Prostate gland (tissue), 2 donors: ENCODE measurements around the gene RPUSD3. TPM values are rescaled to one million over a fixed set of nuclear protein-coding genes. Genes with fewer than 3 reads are reported as not detected.
"Not testable (repeated sequence)": the region's sequence is repeated elsewhere in the genome, so short reads cannot be mapped to it uniquely, and the experiment has no call there.

Experiments
- DNase-seq: peaks from one replicate; pipeline ENCODE4 v3.0.0-alpha.2; 2019; ENCODE audit warnings: low spot score
- H3K27ac ChIP-seq, 2 donors: fragments of 200-600 bp; sonication (generic); 2 replicates each; pipeline ENCODE4 v1.5.1; 2017 to 2019
- H3K27me3 ChIP-seq: fragments of 200-600 bp; sonication (generic); replicated peaks from 2 replicates; pipeline ENCODE4 v1.5.1; 2019; ENCODE audit not compliant: insufficient read depth
- H3K36me3 ChIP-seq, 2 donors: fragments of 200-600 bp; sonication (generic); 1 replicate in 1 of 2; 2 replicates in 1 of 2; pipeline versions ENCODE4 v1.5.1 to v1.8.1; 2017 to 2019
- H3K4me1 ChIP-seq: fragments of 200-600 bp; sonication (generic); replicated peaks from 2 replicates; pipeline ENCODE4 v1.5.1; 2019
- H3K4me3 ChIP-seq, 2 donors: fragments of 200-600 bp; sonication (generic); 2 replicates each; pipeline ENCODE4 v1.5.1; 2017 to 2019
- H3K9me3 ChIP-seq: fragments of 200-600 bp; sonication (generic); 2 replicates; pipeline ENCODE4 v1.5.1; 2017
- CTCF ChIP-seq, 4 experiments: fragments of 200-600 bp in 2 of 4; fragments of 450-650 bp in 2 of 4; sonication (generic) in 2 of 4; IDR thresholded peaks; 1 replicate in 3 of 4; 2 replicates in 1 of 4; pipeline ENCODE4 v1.5.1; 2016 to 2019; ENCODE audit warnings: antibody characterized with exemption in 4 of 4, mild to moderate bottlenecking in 2 of 4, moderate library complexity in 2 of 4
- POLR2A ChIP-seq: fragments of 450-650 bp; IDR thresholded peaks from one replicate; pipeline ENCODE4 v1.6.1; 2016; ENCODE audit warnings: antibody characterized with exemption, mild to moderate bottlenecking
- POLR2AphosphoS5 ChIP-seq: sonication (generic); formaldehyde crosslinking; IDR thresholded peaks from one replicate; pipeline ENCODE4 v1.6.1; 2017; ENCODE audit warnings: antibody characterized with exemption
- WGBS: methylation state at CpG from one replicate; pipeline ENCODE4 v1.1.5; 2018; 5-methylcytosine and 5-hydroxymethylcytosine counted together
- intact Hi-C: fragments of 100-400 bp; cut with DNase I; formaldehyde crosslinking; loops from one replicate; pipeline ENCODE4 v1.14.2; 2022
- total RNA-seq, 2 donors: library from RNA; depleted of rRNA; stranded (reverse); fragments of >200 nt; gene quantifications; one replicate each; pipeline ENCODE4 v1.1.0, GENCODE V29; 2016

Gene RPUSD3
- total RNA-seq, 2 donors from 2014 or later = 40.9 to 44.6 TPM

DNA sequence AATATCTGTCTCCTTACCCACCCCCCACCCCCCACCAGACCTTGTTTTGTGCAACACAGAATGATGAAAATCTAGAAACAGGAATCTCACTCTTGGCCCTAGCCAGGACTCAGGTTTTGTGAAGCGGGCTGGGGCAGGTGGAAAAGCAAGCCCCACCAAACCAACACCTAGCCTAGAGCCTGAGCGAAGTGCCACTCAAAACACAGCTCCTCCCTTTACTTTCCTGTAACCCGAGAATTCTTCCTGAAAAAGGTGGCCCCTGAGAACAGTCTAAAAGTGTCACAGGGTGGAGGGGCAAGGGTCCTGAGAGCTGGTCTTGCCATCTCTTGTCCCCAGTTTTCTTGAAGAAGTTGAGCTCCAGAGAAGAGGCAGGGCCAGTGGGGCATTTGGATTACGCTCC, 17.4 kb upstream of the RPUSD3 start:
- Histone ChIP-seq H3K4me3 (no peak overlapping the region), H3K27me3 (no peaks in the 10 kb centered on the region), H3K9me3 (no peaks in the 10 kb centered on the region), H3K27ac (no peak overlapping the region), H3K36me3 (no peaks in the 10 kb centered on the region), H3K4me1 (no peaks in the 10 kb centered on the region)
- 91% methylated on average over 4 of the region's 4 CpGs for WGBS
- no peak for TF ChIP-seq POLR2A
- no peak for TF ChIP-seq CTCF (IDR thresholded peaks at IDR 0.05)
- TF ChIP-seq POLR2AphosphoS5 = no peak
- intact Hi-C loops = no loop called here
- no peak for DNase-seq

DNA sequence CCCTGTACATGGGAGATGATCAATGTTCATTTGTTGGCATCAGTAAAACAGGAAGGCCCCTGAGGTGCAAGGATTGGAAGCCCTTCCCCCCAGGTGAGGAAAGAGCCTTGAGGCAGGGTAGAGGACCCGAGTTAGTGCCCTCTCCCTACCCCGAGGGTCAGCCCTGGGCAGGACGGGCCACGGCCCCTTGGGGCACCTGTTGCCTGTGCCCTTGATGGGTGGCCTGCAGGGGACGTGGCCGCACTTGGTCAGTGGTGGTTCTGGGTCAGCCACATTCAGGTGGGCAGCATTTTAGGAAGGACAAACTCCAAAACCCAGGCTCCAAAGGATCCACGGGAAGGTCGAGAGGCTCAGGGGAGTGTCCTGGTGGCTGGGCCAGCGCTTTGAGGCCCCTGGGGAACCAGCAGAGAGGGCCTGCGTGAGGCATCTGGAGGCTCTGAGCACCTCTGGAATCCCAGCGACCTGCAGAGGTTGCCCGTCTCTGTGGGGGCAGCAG, 15.8 kb upstream of the RPUSD3 start:
- TF ChIP-seq POLR2AphosphoS5 (no peak), POLR2A (no peak), CTCF (IDR thresholded peaks at IDR 0.05) (no peak)
- no peak overlapping the region for H3K4me3 ChIP-seq
- 84% methylated on average over 12 of the region's 12 CpGs for WGBS
- DNase-seq = no peak
- no peaks in the 10 kb centered on the region for H3K27me3 ChIP-seq
- H3K27ac ChIP-seq = no peak overlapping the region
- H3K4me1 ChIP-seq = no peaks in the 10 kb centered on the region
- no peaks in the 10 kb centered on the region for H3K36me3 ChIP-seq
- intact Hi-C loops = no loop called here
- H3K9me3 ChIP-seq = no peaks in the 10 kb centered on the region

DNA sequence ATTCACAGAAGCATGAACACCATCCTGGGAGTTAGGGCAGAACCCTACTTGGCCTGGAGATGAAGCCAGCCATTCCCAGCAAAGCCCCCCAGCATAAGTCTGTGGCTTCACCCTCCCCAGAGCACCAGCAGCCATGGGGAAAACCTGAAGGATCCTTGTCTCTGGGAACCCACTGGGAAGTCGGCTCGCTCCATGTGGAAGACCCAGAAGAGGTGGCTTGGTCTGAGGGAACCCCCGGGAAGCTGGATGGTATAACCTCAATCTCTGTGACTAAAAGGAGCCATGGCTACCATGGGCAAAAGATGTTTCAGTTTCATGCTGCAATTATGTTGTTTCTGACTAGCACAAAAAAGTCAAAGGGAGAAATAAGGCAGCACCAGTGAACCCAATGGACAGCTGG, 11.8 kb upstream of the RPUSD3 start:
- no peak for DNase-seq
- Histone ChIP-seq H3K27me3 (no peaks in the 10 kb centered on the region), H3K36me3 (no peaks in the 10 kb centered on the region), H3K4me1 (no peaks in the 10 kb centered on the region), H3K9me3 (no peaks in the 10 kb centered on the region), H3K27ac (no peak overlapping the region), H3K4me3 (no peak overlapping the region)
- 95% methylated on average over 3 of the region's 3 CpGs for WGBS
- TF ChIP-seq CTCF (IDR thresholded peaks at IDR 0.05) (no peak), POLR2A (no peak), POLR2AphosphoS5 (no peak)
- intact Hi-C loops = no loop called here

DNA sequence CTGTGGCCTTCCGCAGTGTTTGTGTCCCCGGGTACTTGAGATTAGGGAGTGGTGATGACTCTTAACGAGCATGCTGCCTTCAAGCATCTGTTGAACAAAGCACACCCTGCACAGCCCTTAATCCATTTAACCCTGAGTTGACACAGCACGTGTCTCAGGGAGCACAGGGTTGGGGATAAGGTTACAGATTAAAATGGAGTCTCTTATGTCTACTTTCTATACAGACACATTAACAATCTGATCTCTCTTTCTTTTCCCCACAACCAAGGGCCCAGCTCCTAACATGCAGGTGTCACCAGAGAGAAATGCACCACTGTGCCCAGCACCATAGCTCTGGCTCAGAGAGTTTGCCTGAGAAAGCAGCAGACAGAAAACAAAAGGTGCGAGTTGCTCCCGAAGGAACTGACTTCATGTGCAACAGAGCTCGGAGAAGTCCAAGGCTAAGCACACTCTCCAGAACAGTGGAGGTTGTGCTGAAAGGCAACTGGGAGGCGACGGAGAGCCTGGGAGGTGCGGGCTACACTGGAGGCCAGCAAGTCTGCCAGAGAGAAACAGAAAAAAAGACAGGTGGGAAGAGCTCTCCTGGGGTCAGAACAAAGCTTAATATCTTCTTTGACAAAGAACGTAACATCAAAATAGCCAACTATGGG, 10.6 kb upstream of the RPUSD3 start:
- WGBS = 75% methylated on average over 11 of the region's 11 CpGs
- DNase-seq, H3K9me3 ChIP-seq, intact Hi-C loops, H3K27me3 ChIP-seq, H3K4me3 ChIP-seq, H3K4me1 ChIP-seq, H3K36me3 ChIP-seq, H3K27ac ChIP-seq: not testable (repeated sequence)

GRCh38 chr3:9852528-9852927, 8.7 kb upstream of the RPUSD3 start:
- DNase-seq = no peak
- Histone ChIP-seq H3K4me1 (no peaks in the 10 kb centered on the region), H3K36me3 (no peaks in the 10 kb centered on the region), H3K27me3 (no peaks in the 10 kb centered on the region), H3K9me3 (no peaks in the 10 kb centered on the region), H3K27ac (no peak overlapping the region), H3K4me3 (no peak overlapping the region)
- TF ChIP-seq POLR2A = no peak
- TF ChIP-seq POLR2AphosphoS5 = no peak
- TF ChIP-seq CTCF (IDR thresholded peaks at IDR 0.05) = no peak
- WGBS = 96% methylated on average over 6 of the region's 6 CpGs
- intact Hi-C loops = no loop called here

DNA sequence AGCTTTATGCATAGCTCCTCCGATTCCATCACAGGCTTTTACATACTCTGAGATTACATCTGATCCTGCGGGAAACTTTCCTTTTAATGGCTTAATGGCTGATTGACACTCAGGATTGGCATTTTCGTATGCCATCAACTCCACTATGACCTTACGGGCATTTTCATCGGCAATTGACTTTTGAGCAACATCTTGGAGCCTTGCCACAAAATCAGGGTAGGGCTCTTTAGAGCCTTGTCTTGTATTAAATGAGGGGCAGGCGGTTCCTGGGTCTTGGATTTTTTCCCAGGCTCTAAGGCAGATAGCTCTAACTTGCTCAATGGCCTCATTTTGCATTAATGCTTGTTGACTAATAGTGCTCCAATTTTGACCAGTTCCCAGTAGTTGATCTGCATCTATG, 8.1 kb upstream of the RPUSD3 start:
- H3K4me1 ChIP-seq, H3K9me3 ChIP-seq, H3K4me3 ChIP-seq, H3K36me3 ChIP-seq, intact Hi-C loops, DNase-seq, H3K27ac ChIP-seq, H3K27me3 ChIP-seq: not testable (repeated sequence)
- whole genome bisulfite sequencing = 32% methylated on average over 6 of the region's 6 CpGs

GRCh38 chr3:9851383-9851782, 7.6 kb upstream of the RPUSD3 start:
- WGBS = 66% methylated on average over 6 of the region's 6 CpGs
- H3K27me3 ChIP-seq, H3K36me3 ChIP-seq, H3K9me3 ChIP-seq, intact Hi-C loops, H3K27ac ChIP-seq, DNase-seq, H3K4me1 ChIP-seq, H3K4me3 ChIP-seq: not testable (repeated sequence)
